Erythroblast (primary cell): ENCODE results near the gene C4orf54.

ENCODE experiments used
- GATA1 ChIP-seq: IDR thresholded peaks from 2 replicates; pipeline ENCODE4 v1.6.1; 2011; ENCODE audit warnings: low read depth, mild to moderate bottlenecking, control low read depth, low read length, moderate library complexity
- POLR2A ChIP-seq: IDR thresholded peaks from 2 replicates; pipeline ENCODE4 v1.6.1; 2011; ENCODE audit warnings: mild to moderate bottlenecking, low read length

- TF ChIP-seq POLR2A, result no peak
- TF ChIP-seq GATA1, result no peak
These were observed 26.3 kb upstream of the C4orf54 start for GRCh38 chr4:99683895-99684294.
